ENCODE measurements around the gene C6orf52.

C6orf52 gene

DNA sequence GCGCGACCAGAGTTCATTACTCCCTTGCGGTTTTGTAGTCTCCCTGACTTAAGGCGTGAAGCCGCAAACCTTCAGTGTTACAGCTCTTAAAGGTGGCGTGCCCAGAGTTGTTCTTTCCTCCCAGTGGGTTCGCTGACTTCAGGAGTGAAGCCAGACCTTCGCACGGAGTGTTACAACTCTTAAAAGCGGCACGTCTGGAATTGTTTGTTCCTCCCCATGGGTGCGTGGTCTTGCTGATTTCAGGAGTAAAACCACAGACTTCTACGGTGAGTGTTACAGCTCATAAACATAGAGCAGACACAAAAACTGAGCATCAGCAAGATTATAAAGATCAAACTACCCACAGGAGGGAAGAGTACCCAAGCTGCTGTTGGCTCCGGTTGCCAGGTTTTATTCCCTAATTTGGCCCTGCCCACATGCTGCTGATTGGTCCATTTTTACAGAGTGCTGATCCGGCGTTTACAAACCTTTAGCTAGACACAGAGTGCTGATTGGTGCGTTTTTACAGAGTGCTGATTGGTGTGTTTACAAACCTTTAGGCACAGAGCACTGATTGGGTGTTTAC lies 38.8 kb upstream of the C6orf52 start:
- no peaks in the 10 kb centered on the region for H3K9me3 ChIP-seq (ENCODE audit: control insufficient read depth, insufficient read depth, low read depth, low read length)
- H3K36me3 ChIP-seq (ENCODE audit: control insufficient read depth in 2 of 2, insufficient read depth in 1 of 2, low read length in 2 of 2): peaks cover 21 to 48% of the 10 kb centered on the region in 2 experiments
- H3K27ac ChIP-seq (ENCODE audit: extremely low read depth, low read depth, low read length): no peak overlapping the region
- TF ChIP-seq FEZF1 (tag by site-specific recombination; IDR thresholded peaks at IDR 0.05) (0 out of 2 replicates have a peak, but pooled peaks have one; percentile 13), ZNF549 (tag by site-specific recombination; IDR thresholded peaks at IDR 0.05) (no peak)
- ChIA-PET CTCF (interaction anchor here (0.6 to 1.4 kb wide), 3 partner anchors 12 to 69 kb away, joined by 3 read pairs; no protein-coding TSS in a partner anchor), POLR2A (interaction anchor here (1.3 to 6.7 kb wide), 3 partner anchors 9 to 14 kb away, joined by 4 to 53 read pairs (median 10); partner anchors contain the start of genes TMEM14B and TMEM14C)
- no peaks in the 10 kb centered on the region for H3K4me1 ChIP-seq (ENCODE audit: control insufficient read depth, insufficient read depth, low read length)
- no peak overlapping the region for H3K4me3 ChIP-seq (ENCODE audit: low read depth, low read length)

DNA sequence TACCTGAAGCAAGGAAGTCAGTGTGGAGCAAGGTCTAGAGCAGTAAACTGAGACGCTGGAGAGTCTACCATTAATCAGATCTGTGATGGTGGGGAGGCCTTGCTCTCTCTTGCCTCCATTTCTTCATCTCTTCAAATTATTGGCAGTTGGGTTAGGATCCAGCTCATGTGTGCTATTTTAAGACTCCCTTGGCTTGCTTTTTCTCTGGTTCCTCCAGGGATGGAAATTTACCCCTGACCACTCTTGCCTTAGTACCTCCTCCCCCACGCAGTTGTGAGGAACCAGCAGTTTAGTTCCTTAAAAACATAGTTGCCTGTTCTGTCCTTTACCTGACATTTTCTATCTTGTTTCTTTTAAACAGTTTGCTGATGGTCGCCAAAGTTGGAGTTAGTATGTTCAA lies 35.8 kb upstream of the C6orf52 start:
- H3K4me1 ChIP-seq (ENCODE audit: control insufficient read depth, insufficient read depth, low read length): no peaks in the 10 kb centered on the region
- TF ChIP-seq ZNF239 (tag by site-specific recombination; IDR thresholded peaks at IDR 0.05): no peak
- no peak for TF ChIP-seq ZNF248 (tag by site-specific recombination; IDR thresholded peaks at IDR 0.05)
- no peak for TF ChIP-seq ZNF2 (tag by site-specific recombination; IDR thresholded peaks at IDR 0.05)
- TF ChIP-seq ZNF148 (tag by site-specific recombination; IDR thresholded peaks at IDR 0.05; ENCODE audit: borderline replicate concordance): no peak
- TF ChIP-seq MYNN (tag by site-specific recombination; IDR thresholded peaks at IDR 0.05; ENCODE audit: borderline replicate concordance): no peak
- TF ChIP-seq ZNF133 (tag by site-specific recombination; IDR thresholded peaks at IDR 0.05): no peak
- TF ChIP-seq ZNF398 (tag by site-specific recombination; IDR thresholded peaks at IDR 0.05): no peak
- TF ChIP-seq ZNF623 (tag by site-specific recombination; IDR thresholded peaks at IDR 0.05): no peak
- no peak for TF ChIP-seq ZFP37 (tag by site-specific recombination; IDR thresholded peaks at IDR 0.05)
- CTCF ChIA-PET: no interaction called here
- no peak overlapping the region for H3K27ac ChIP-seq (ENCODE audit: extremely low read depth, low read depth, low read length)
- H3K9me3 ChIP-seq (ENCODE audit: control insufficient read depth, insufficient read depth, low read depth, low read length): no peaks in the 10 kb centered on the region
- H3K4me3 ChIP-seq (ENCODE audit: low read depth, low read length): no peak overlapping the region
- POLR2A ChIA-PET: interaction anchor here (1.8 kb wide), 1 partner anchor 12 kb away, joined by 5 read pairs; no protein-coding TSS in a partner anchor
- peaks cover 21 to 67% of the 10 kb centered on the region in 2 experiments for H3K36me3 ChIP-seq (ENCODE audit: control insufficient read depth in 2 of 2, insufficient read depth in 1 of 2, low read length in 2 of 2)

DNA sequence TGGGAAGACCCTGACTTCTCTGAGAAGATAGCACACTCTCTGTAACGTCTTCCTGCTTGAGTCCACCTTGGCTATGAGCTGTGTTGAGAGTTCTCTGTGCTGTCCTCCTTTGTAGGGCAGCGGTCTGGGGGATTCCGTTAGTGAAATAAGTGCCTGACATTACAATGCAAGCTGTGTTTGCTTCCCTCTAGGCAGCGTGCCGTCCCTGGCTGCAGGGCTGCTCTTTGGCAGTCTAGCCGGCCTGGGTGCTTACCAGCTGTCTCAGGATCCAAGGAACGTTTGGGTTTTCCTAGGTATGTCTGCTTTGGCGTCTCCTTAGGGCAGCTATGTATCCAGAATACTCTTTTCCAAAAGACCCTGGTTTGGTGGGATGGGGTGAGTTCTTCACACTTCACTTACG lies 31.3 kb upstream of the C6orf52 start:
- ChIA-PET CTCF (no interaction called here), POLR2A (interaction anchor here (0.8 to 7.8 kb wide), 3 partner anchors 8 to 31 kb away, joined by 3 to 82 read pairs (median 53); partner anchors contain the start of genes C6orf52, PAK1IP1 and TMEM14B)
- no peaks in the 10 kb centered on the region for H3K4me1 ChIP-seq (ENCODE audit: control insufficient read depth, insufficient read depth, low read length)
- no peak overlapping the region for H3K4me3 ChIP-seq (ENCODE audit: low read depth, low read length)
- no peak overlapping the region for H3K27ac ChIP-seq (ENCODE audit: extremely low read depth, low read depth, low read length)
- TF ChIP-seq ZNF629 (tag by site-specific recombination; IDR thresholded peaks at IDR 0.05): no peak
- no peak for TF ChIP-seq ZFP3 (tag by site-specific recombination; IDR thresholded peaks at IDR 0.05; ENCODE audit: low read depth)
- H3K9me3 ChIP-seq (ENCODE audit: control insufficient read depth, insufficient read depth, low read depth, low read length): no peaks in the 10 kb centered on the region
- peaks cover 14 to 51% of the 10 kb centered on the region in 2 experiments for H3K36me3 ChIP-seq (ENCODE audit: control insufficient read depth in 2 of 2, insufficient read depth in 1 of 2, low read length in 2 of 2)

DNA sequence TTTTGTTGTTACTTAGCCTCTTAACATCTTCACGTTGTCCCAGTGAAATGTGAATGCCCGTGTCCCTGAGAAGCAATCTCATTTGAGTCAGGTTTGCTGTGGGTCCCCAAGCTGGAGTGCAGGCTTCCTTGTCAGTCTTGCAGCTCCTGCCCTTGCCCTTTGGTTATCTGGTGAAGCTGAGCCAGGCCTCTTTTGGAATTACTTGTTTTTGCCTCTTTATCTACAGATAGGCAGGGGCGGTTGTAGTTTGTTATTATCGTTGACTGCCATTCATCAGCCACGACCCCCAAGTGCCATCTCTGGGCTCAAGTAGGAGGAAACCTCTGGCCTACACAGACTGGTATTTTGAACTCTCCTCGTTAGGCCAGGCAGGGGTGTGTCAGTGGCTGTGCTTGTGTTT lies 30.6 kb upstream of the C6orf52 start:
- H3K36me3 ChIP-seq (ENCODE audit: control insufficient read depth in 2 of 2, insufficient read depth in 1 of 2, low read length in 2 of 2): peaks cover 11 to 45% of the 10 kb centered on the region in 2 experiments
- H3K4me3 ChIP-seq (ENCODE audit: low read depth, low read length): no peak overlapping the region
- H3K9me3 ChIP-seq (ENCODE audit: control insufficient read depth, insufficient read depth, low read depth, low read length): no peaks in the 10 kb centered on the region
- H3K4me1 ChIP-seq (ENCODE audit: control insufficient read depth, insufficient read depth, low read length): no peaks in the 10 kb centered on the region
- POLR2A ChIA-PET: interaction anchor here (1.3 to 7.8 kb wide), 3 partner anchors 9 to 23 kb away, joined by 3 to 82 read pairs (median 53); partner anchors contain the start of gene TMEM14B
- no peak overlapping the region for H3K27ac ChIP-seq (ENCODE audit: extremely low read depth, low read depth, low read length)
- CTCF ChIA-PET: interaction anchor here (0.9 kb wide), 1 partner anchor 247 kb away, joined by 4 read pairs; no protein-coding TSS in a partner anchor
- no peak for TF ChIP-seq HOXD13 (CRISPR knock-in tag; IDR thresholded peaks at IDR 0.05; ENCODE audit: borderline replicate concordance)
- TF ChIP-seq ZNF560 (tag by site-specific recombination; IDR thresholded peaks at IDR 0.05; ENCODE audit: borderline replicate concordance): no peak
- no peak for TF ChIP-seq ZNF335 (tag by site-specific recombination; conservative IDR thresholded peaks at IDR 0.05)
- TF ChIP-seq PRDM10 (tag by site-specific recombination; IDR thresholded peaks at IDR 0.05): no peak
- TF ChIP-seq, protein P1, sequence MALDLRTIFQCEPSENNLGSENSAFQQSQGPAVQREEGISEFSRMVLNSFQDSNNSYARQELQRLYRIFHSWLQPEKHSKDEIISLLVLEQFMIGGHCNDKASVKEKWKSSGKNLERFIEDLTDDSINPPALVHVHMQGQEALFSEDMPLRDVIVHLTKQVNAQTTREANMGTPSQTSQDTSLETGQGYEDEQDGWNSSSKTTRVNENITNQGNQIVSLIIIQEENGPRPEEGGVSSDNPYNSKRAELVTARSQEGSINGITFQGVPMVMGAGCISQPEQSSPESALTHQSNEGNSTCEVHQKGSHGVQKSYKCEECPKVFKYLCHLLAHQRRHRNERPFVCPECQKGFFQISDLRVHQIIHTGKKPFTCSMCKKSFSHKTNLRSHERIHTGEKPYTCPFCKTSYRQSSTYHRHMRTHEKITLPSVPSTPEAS (tag by site-specific recombination; IDR thresholded peaks at IDR 0.05): no peak
